Uterus (tissue), 4 donors: ENCODE results near the gene ANKMY2. TPM values are rescaled to one million over a fixed set of nuclear protein-coding genes. Genes with fewer than 3 reads are reported as not detected.

Source experiments
- total RNA-seq, 4 donors: library from RNA; depleted of rRNA in 3 of 4; stranded (reverse); fragments of >200 nt in 3 of 4; gene quantifications; one replicate each; pipeline versions ENCODE4 v1.1.0 to v1.2.4, GENCODE V29; 2014 to 2023
- donor health status: DM: yes; HTN: yes; CAD: no.

ANKMY2 gene
- total RNA-seq, 4 donors from 2014 or later: 6.2 to 48.7 (median 17.2) TPM

Other genes with a start within 250 kb of the ANKMY2 start
- 1 to 10 TPM in 3 of 4 donors, under 1 TPM in 1; 0.29 to 8.6 (median 3.5) TPM for gene CRPPA, start 224.2 kb downstream of the ANKMY2 start, total RNA-seq
- 10 to 100 TPM in 1 of 4 donors, not detected in 3; 14.2 TPM for gene SOSTDC1, start 180.0 kb downstream of the ANKMY2 start, total RNA-seq
- not detected for gene LRRC72, start 118.9 kb downstream of the ANKMY2 start, total RNA-seq
- 10 to 100 TPM; 16.5 to 50.0 (median 32.4) TPM for gene BZW2, start 427 bp upstream of the ANKMY2 start, total RNA-seq
- gene TSPAN13, start 108.0 kb upstream of the ANKMY2 start, total RNA-seq: 10 to 100 TPM in 3 of 4 donors, 1 to 10 TPM in 1; 4.9 to 19.1 (median 13.2) TPM
- 10 to 100 TPM in 1 of 4 donors, not detected in 3; 16.7 TPM for gene AGR2, start 159.2 kb upstream of the ANKMY2 start, total RNA-seq
- gene AGR3, start 236.2 kb upstream of the ANKMY2 start, total RNA-seq: 1 to 10 TPM in 2 of 4 donors, not detected in 2; 7.1 to 9.1 TPM